HG03159 (cell line): ENCODE data around the gene TFF2.

Experiments
- ATAC-seq: cut with Tn5 transposase; IDR thresholded peaks from one replicate; pipeline ENCODE4 v1.9.1; 2021; ENCODE audit warnings: mild to moderate bottlenecking, moderate library complexity; ENCODE audit not compliant: unreplicated experiment

TFF2 gene

GRCh38 chr21:42347601-42348327, 3.0 kb downstream of the TFF2 start:
- no peak for ATAC-seq

- no peak for ATAC-seq
These were observed 3.8 kb downstream of the TFF2 start for GRCh38 chr21:42346866-42347600.

GRCh38 chr21:42346441-42346840, 4.4 kb downstream of the TFF2 start:
- no peak for ATAC-seq

GRCh38 chr21:42344631-42345030, 6.2 kb downstream of the TFF2 start:
- no peak for ATAC-seq

- no peak for ATAC-seq
These were observed 6.8 kb downstream of the TFF2 start for GRCh38 chr21:42343963-42344510.

- no peak for ATAC-seq
These were observed 7.2 kb downstream of the TFF2 start for GRCh38 chr21:42343556-42343955.

- no peak for ATAC-seq
These were observed 7.7 kb downstream of the TFF2 start for GRCh38 chr21:42343101-42343500.

- ATAC-seq = no peak
These were observed 8.8 kb downstream of the TFF2 start for GRCh38 chr21:42341776-42342542.

GRCh38 chr21:42340187-42341050, 10.4 kb downstream of the TFF2 start:
- no peak for ATAC-seq

GRCh38 chr21:42338729-42339715, 11.8 kb downstream of the TFF2 start:
- no peak for ATAC-seq

GRCh38 chr21:42337830-42338728, 12.7 kb downstream of the TFF2 start:
- no peak for ATAC-seq

- no peak for ATAC-seq
These were observed 13.5 kb downstream of the TFF2 start for GRCh38 chr21:42337276-42337675.

GRCh38 chr21:42336054-42336453, 14.7 kb downstream of the TFF2 start:
- no peak for ATAC-seq

GRCh38 chr21:42332557-42333317, 18.1 kb downstream of the TFF2 start:
- ATAC-seq = no peak

- no peak for ATAC-seq
These were observed 19.1 kb downstream of the TFF2 start for GRCh38 chr21:42331660-42332059.

GRCh38 chr21:42330380-42331371, 20.1 kb downstream of the TFF2 start:
- ATAC-seq = no peak
